ENCODE results near the gene VKORC1. TPM values are rescaled to one million over a fixed set of nuclear protein-coding genes. Genes with fewer than 3 reads are reported as not detected.

The VKORC1 gene
- polyA plus RNA-seq, 3 donors = 59.2 to 113 (median 91.2) TPM

DNA sequence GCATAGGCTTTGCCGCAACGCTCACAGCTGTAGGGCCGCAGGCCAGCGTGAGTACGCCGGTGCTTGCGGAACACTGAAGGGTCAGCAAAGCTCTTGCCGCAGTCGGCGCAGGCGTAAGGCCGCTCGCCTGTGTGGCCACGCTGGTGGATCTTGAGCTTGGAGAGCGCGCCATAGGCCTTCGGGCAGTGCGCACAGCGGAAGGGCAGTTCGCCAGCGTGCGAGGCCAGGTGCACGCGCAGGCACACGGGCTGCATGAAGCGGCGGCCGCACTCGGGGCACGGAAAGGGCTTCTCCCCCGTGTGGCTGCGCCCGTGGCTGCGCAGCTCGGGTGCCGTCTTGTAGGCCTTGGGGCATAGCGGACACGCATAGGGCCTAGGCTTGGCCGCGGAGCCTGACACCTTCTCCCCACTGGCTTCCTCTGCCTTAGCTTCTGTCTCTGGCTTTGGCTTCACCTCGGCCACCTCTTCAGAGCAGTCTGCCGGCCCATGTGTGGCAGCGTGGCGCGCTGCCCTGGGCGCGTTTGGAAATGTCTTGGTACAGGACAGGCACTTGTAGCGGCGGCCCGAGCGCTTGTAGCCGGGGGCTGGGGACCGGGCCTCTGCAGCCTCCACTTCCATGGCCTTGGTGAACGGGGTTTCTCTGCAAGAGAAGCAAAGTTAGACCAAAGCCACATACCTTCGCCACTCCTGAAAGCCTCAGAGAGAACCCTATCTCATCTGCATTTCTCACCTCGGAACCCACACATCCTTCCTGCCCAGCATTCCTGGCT is 30.6 kb downstream of the VKORC1 start:
- WGBS (ENCODE audit: insufficient coverage) = 76% methylated on average over 49 of the region's 56 CpGs
- intact Hi-C loops (cut with micrococcal nuclease) = no loop called here
- Histone ChIP-seq H2AFZ (ENCODE audit: insufficient read depth, low read depth, low read length, poor library complexity, severe bottlenecking) (no peak overlapping the region), H3K4me1 (ENCODE audit: control insufficient read depth in 1 of 2, insufficient read depth in 2 of 2, low read length in 2 of 2) (peaks cover 0 to 5% of the 10 kb centered on the region in 2 donors), H3K27me3 (ENCODE audit: control insufficient read depth in 2 of 2, insufficient read depth in 2 of 2, low read length in 2 of 2) (no peaks in the 10 kb centered on the region), H3K27ac (ENCODE audit: low read depth in 1 of 2, low read length in 2 of 2) (no peak overlapping the region), H3K9me3 (replicated peaks in 1 of 2; ENCODE audit: control insufficient read depth in 1 of 2, insufficient read depth in 1 of 2, low read length in 2 of 2) (no peaks in the 10 kb centered on the region), H3K79me2 (ENCODE audit: insufficient read depth, low read length) (peaks cover 34% of the 10 kb centered on the region), H3K36me3 (replicated peaks in 1 of 2; ENCODE audit: control insufficient read depth in 1 of 2, insufficient read depth in 2 of 2, low read length in 2 of 2) (peaks cover 25 to 44% of the 10 kb centered on the region in 2 donors), H4K20me1 (ENCODE audit: insufficient read depth, low read length) (peaks cover 26% of the 10 kb centered on the region), H3K9ac (ENCODE audit: insufficient read depth, low read length, poor library complexity, severe bottlenecking) (no peak overlapping the region), H3K4me3 (replicated peaks in 1 of 3; ENCODE audit: low read depth in 2 of 3, low read length in 3 of 3) (no peak overlapping the region), H3K4me2 (replicated peaks; ENCODE audit: extremely low read depth, low read length, poor library complexity, severe bottlenecking) (no peak overlapping the region)
- Mint-ChIP-seq H3K27me3 (ENCODE audit: low read depth in 3 of 3) (peaks cover 0 to 5% (median 1%) of the 10 kb centered on the region in 3 donors), H3K36me3 (peaks cover 39 to 66% of the 10 kb centered on the region in 2 donors), H3K9me3 (peaks cover 0 to 3% (median 0%) of the 10 kb centered on the region in 7 donors), H3K27ac (peak overlapping the region in 4 of 7 donors; percentile 5 to 82 (median 32)), H3K4me1 (peaks cover 15% of the 10 kb centered on the region), H3K4me3 (peak overlapping the region in 1 of 2 donors; percentile 48)
- DNase-seq = no peak
- TF ChIP-seq, protein P1, sequence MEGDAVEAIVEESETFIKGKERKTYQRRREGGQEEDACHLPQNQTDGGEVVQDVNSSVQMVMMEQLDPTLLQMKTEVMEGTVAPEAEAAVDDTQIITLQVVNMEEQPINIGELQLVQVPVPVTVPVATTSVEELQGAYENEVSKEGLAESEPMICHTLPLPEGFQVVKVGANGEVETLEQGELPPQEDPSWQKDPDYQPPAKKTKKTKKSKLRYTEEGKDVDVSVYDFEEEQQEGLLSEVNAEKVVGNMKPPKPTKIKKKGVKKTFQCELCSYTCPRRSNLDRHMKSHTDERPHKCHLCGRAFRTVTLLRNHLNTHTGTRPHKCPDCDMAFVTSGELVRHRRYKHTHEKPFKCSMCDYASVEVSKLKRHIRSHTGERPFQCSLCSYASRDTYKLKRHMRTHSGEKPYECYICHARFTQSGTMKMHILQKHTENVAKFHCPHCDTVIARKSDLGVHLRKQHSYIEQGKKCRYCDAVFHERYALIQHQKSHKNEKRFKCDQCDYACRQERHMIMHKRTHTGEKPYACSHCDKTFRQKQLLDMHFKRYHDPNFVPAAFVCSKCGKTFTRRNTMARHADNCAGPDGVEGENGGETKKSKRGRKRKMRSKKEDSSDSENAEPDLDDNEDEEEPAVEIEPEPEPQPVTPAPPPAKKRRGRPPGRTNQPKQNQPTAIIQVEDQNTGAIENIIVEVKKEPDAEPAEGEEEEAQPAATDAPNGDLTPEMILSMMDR (IDR thresholded peaks at IDR 0.05) = no peak

- Mint-ChIP-seq H3K27me3 (ENCODE audit: low read depth in 3 of 3) (peaks cover 0 to 5% (median 1%) of the 10 kb centered on the region in 3 donors), H3K4me3 (no peak overlapping the region), H3K9me3 (peaks cover 0 to 3% (median 0%) of the 10 kb centered on the region in 7 donors), H3K36me3 (peaks cover 39 to 68% of the 10 kb centered on the region in 2 donors), H3K27ac (peak overlapping the region in 3 of 7 donors; percentile 10 to 57 (median 55)), H3K4me1 (peaks cover 15% of the 10 kb centered on the region)
- peaks cover 20% of the 10 kb centered on the region for H4K20me1 ChIP-seq (ENCODE audit: insufficient read depth, low read length)
- no peak overlapping the region for H3K27ac ChIP-seq (ENCODE audit: low read depth in 1 of 2, low read length in 2 of 2)
- no peak overlapping the region for H2AFZ ChIP-seq (ENCODE audit: insufficient read depth, low read depth, low read length, poor library complexity, severe bottlenecking)
- no peak overlapping the region for H3K4me2 ChIP-seq (replicated peaks; ENCODE audit: extremely low read depth, low read length, poor library complexity, severe bottlenecking)
- 94% methylated on average over 9 of the region's 9 CpGs for WGBS (ENCODE audit: insufficient coverage)
- intact Hi-C loops (cut with micrococcal nuclease) = no loop called here
- H3K79me2 ChIP-seq (ENCODE audit: insufficient read depth, low read length) = peaks cover 28% of the 10 kb centered on the region
- no peak overlapping the region for H3K4me3 ChIP-seq (replicated peaks in 1 of 3; ENCODE audit: low read depth in 2 of 3, low read length in 3 of 3)
- peaks cover 0 to 5% of the 10 kb centered on the region in 2 donors for H3K4me1 ChIP-seq (ENCODE audit: control insufficient read depth in 1 of 2, insufficient read depth in 2 of 2, low read length in 2 of 2)
- no peaks in the 10 kb centered on the region for H3K27me3 ChIP-seq (ENCODE audit: control insufficient read depth in 2 of 2, insufficient read depth in 2 of 2, low read length in 2 of 2)
- H3K9me3 ChIP-seq (replicated peaks in 1 of 2; ENCODE audit: control insufficient read depth in 1 of 2, insufficient read depth in 1 of 2, low read length in 2 of 2) = no peaks in the 10 kb centered on the region
- H3K36me3 ChIP-seq (replicated peaks in 1 of 2; ENCODE audit: control insufficient read depth in 1 of 2, insufficient read depth in 2 of 2, low read length in 2 of 2) = peaks cover 25 to 44% of the 10 kb centered on the region in 2 donors
- TF ChIP-seq, protein P1 (IDR thresholded peaks at IDR 0.05) = no peak
- no peak overlapping the region for H3K9ac ChIP-seq (ENCODE audit: insufficient read depth, low read length, poor library complexity, severe bottlenecking)
- DNase-seq = no peak
These were observed 31.1 kb downstream of the VKORC1 start for GRCh38 chr16:31063495-31063842.
